NCI-H1092 treated with DMSO at 0.1 percent for 48 hours (cell line): ENCODE data around the gene ARL6IP6.
A peak's percentile ranks its signal among the peaks of the same experiment; 100 is the strongest.
"Not testable (repeated sequence)": the region's sequence is repeated elsewhere in the genome, so short reads cannot be mapped to it uniquely, and the experiment has no call there.

Source experiments
- DNase-seq: peaks from one replicate; lab custom pipeline; 2025; lab: John Stamatoyannopoulos, UW

The ARL6IP6 gene

DNA sequence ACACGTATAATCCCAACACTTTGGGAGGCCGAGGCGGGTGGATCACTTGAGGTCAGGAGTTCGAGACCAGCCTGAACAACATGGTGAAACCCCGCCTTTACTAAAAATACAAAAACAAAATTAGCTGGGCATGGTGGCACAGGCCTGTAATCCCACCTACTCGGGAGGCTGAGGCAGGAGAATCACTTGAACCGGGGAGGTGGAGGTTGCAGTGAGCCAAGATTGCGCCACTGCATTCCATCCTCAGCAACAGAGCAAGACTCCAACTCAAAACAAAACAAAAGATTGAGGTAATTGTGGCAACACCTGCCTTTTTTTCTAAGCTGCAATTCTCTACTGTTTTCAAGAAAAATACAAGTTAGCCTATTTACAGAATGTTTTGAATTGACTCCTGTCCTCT is 4.2 kb downstream of the ARL6IP6 start:
- not testable (repeated sequence) for DNase-seq

DNA sequence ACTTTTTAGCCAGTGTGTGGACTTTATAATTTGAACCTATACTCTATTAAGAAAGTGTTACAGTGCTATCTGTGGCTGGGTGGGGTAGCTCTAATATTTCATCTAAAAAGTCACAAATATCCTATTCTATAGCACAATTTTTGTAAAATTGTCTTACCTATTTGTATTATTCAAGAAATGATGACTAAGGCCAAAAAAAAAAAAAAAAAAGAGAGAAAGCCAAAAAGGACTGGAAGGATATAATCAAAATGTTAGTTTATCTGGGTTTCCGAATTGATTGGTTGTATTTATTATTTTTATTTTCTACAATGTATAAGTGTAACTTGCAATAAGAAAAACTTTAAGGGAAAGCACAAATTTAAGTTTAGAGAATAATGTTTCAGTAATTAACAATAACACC is 5.5 kb downstream of the ARL6IP6 start:
- DNase-seq: no peak

GRCh38 chr2:152729844-152730243 is 11.4 kb downstream of the ARL6IP6 start:
- no peak for DNase-seq

- no peak for DNase-seq
Observed at GRCh38 chr2:152730591-152731333, 12.3 kb downstream of the ARL6IP6 start.

GRCh38 chr2:152737509-152737908 is 19.1 kb downstream of the ARL6IP6 start:
- DNase-seq: not testable (repeated sequence)

DNA sequence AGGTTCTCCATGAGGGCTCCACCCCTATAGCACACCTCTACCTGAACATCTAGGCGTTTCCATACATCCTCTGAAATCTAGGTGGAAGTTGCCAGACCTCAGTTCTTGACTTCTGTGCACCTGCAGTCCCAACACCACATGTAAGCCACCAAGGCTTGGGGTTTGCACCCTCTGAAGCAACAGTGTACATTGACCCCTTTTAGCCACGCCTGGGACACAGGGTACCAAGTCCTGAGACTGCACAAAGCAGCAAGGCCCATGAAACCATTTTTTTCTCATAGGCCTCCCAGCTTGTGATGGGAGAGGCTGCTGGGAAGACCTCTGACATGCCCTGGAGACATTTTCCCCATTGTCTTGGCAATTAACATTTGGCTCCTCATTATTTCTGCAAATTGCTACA is 20.0 kb downstream of the ARL6IP6 start:
- DNase-seq: no peak

GRCh38 chr2:152739705-152740104 is 21.3 kb downstream of the ARL6IP6 start:
- not testable (repeated sequence) for DNase-seq

- peak; percentile 33 for DNase-seq
Observed at GRCh38 chr2:152740743-152741328, 22.4 kb downstream of the ARL6IP6 start.

DNA sequence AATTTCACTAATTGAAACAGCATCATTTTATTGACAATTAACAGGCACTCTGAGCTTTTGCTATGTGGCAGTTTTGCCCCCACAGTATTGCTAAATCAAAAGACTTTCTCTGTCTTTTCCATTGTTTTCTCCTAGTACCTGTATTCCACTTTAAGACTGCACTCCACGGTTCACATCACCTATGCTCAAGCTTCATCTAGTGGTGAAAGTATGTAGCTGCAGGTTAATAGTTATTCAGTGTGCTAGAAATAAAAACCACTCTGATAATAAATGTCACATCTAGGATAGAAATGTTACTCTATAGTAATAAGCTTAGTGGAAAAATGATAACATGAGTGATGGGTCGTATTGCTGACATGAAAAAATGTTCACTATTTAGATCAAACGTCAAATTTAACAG is 24.6 kb downstream of the ARL6IP6 start:
- DNase-seq: no peak

- not testable (repeated sequence) for DNase-seq
Observed at GRCh38 chr2:152747751-152748150, 29.3 kb downstream of the ARL6IP6 start.

- no peak for DNase-seq
Observed at GRCh38 chr2:152755029-152755428, 36.6 kb downstream of the ARL6IP6 start.

DNA sequence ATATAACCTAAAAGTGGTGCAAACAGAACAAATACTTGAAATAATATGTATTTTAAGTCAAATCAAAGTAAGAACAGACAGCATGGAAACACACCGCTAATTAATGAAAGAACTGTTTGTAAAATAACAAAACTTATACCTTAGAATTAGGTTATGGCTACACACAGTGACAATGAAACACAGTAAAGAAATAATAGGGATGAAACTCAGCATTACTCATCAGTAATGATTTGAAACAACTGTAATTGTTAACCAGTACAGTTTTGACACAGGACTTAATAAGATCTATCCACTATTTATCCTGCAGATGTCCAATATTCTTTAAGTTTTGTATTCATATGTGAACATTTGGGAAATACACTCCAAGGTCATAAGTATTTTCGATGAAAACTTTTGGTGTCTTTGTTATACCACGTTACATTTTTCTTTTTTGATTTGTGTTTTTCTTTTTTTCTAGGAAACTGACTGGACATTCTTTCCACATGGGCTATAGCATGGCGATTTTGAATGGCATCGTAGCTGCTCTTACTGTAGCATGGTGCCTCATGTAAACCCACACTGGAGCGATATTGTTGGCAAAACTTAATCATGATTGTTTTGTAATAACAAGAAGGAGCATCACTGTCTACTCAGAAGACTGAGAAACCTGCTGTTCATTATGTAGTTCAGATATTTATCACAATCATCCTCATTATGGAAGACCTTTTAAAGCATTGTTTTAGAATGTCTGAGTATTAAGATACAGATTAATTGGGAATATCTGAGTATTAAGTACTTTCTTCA is 41.1 kb downstream of the ARL6IP6 start:
- DNase-seq: no peak

DNA sequence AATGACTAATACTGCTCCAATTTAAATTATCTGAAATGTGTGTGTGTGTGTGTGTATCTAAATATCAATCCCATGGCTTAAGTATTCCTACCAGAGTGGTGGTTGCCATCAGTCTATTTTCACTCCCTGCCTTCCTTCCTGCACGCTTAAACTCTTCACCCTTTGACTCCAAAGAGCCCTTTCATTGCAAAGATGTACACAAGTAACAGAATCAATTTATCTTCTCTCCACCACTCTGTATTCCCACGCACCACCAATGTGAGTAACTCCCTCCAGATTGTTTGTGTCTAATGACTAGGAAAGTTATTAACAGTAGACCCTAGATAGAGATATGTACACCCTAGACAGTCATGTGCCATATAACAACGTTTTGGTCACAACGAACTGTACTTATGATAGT is 42.8 kb downstream of the ARL6IP6 start:
- DNase-seq: no peak

GRCh38 chr2:152762202-152762601 is 43.8 kb downstream of the ARL6IP6 start:
- no peak for DNase-seq

GRCh38 chr2:152763208-152763607 is 44.8 kb downstream of the ARL6IP6 start:
- DNase-seq: not testable (repeated sequence)

- DNase-seq: no peak
Observed at GRCh38 chr2:152763651-152764050, 45.2 kb downstream of the ARL6IP6 start.

DNA sequence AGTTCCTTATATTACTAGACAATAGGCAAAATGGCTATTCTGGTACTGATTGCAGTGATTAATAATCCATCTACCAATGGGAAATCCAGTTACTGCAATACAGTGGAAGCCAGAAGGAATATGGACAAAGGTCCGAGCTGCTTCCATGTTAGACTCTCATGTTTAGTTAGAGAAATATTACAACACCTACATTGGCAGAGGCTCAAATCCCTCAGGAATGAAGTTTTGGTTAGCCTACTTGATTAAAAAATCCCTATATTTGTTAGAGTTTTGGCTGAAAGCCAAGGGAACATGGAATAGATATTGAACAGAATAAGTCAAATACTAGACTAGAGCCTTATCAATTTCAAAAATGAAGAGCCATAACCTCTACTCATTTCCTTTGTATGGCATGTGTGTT is 48.5 kb downstream of the ARL6IP6 start:
- DNase-seq: no peak

- peak; percentile 37 for DNase-seq
Observed at GRCh38 chr2:152781175-152781574, 62.8 kb downstream of the ARL6IP6 start.

GRCh38 chr2:152782171-152782570 is 63.8 kb downstream of the ARL6IP6 start:
- DNase-seq: no peak

DNA sequence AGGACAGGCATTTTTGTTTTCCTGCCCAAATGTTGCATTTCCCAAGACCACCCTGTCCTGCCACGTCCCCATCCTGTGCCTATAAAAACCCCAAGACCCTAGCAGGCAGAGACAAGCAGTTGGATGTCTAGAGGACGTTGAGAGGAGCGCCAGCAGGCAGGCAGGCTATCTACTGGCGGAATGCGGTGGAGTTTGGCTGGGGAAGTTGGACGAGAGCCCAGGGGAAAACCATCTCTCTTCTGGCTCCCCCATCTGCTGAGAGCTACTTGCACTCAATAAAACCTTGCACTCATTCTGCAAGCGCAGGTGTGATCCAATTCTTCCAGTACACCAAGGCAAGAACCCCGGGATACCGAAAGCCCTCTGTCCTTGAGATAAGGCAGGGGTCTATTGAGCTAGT is 72.5 kb downstream of the ARL6IP6 start:
- DNase-seq: no peak

- no peak for DNase-seq
Observed at GRCh38 chr2:152791979-152792378, 73.6 kb downstream of the ARL6IP6 start.

DNA sequence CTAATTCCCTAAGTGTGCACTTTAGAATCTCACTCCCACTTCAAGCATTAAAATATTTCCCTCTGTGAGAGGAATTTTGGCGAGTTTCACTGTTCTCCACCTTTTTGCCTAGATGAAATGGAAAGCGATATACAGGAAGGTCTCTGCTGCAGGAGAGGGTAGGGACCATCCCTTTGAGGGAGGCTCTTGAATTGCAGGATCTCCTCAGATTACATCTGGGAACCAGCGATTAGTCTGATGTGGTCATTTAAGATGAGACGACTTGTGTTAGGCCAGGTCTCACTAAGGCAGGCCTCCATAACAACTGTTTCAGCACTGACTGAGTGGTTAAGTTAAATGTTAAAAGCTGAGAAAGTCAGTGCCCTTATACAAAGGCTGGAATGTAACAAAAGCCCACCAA is 74.6 kb downstream of the ARL6IP6 start:
- DNase-seq: no peak

DNA sequence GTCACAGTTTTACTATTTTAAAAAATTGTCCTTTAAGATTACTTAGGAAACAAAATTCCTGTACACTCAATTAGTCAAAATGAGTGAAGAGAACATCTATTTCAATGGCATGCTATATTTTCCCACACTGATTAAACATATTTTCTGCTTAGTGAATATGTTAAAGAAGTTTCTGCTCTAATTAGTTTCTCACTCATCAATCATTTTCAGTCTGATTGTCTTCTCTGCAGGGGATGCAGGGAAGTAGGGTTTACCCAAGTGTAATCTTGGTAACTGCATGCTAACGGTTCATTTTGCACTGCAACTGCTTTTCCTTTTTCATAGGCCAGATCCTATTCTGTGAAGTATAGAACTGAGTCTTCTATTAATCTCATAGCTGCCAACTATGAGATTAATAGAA is 78.5 kb downstream of the ARL6IP6 start:
- DNase-seq: no peak
